ENCODE measurements around the gene ZNF630. TPM values are rescaled to one million over a fixed set of nuclear protein-coding genes. Genes with fewer than 3 reads are reported as not detected.

ZNF630 gene
- polyA plus RNA-seq, 2 donors: 1.1 to 1.5 TPM

DNA sequence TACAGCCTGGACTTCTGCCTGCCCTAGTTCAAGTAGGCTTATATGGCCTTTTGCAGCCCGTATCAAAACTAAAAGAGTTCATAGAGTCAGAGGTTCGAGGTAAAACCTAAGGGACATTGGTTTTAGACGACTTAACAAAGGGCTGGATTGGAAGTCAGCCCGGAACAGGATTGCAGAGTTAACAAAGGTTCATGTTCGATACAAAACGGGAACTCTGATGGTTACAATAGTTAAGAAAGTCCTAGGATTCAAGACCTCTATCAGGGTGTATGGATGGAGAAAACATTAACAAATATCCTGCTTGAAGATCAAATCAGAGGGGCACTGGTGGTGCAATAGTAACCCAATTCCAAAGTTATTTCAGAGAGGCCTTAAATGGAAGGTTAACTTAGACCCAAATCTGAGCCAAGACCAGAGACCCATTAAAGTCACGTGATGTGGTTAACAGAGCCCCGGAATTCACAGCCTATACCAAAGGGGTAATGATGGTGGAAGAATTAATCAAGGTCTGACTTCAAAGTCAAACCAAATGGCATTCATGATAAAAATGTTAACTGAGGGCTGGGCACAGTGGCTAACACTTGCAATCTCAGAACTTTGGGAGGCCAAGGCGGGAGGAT lies 656 bp upstream of the ZNF630 start:
- no peaks in the 10 kb centered on the region for H3K27me3 ChIP-seq (ENCODE audit: control insufficient read depth in 1 of 2, insufficient read depth in 2 of 2, low read length in 2 of 2)
- no peaks in the 10 kb centered on the region for H3K4me1 ChIP-seq (ENCODE audit: control insufficient read depth in 2 of 2, insufficient read depth in 2 of 2, low read length in 1 of 2)
- H3K4me3 ChIP-seq (ENCODE audit: low read depth in 1 of 2, low read length in 2 of 2): peak overlapping the region; percentile 51 to 79
- no peaks in the 10 kb centered on the region for H3K9me3 ChIP-seq (ENCODE audit: control insufficient read depth in 2 of 2, insufficient read depth in 1 of 2, low read depth in 1 of 2, low read length in 1 of 2)
- 61 to 65% methylated on average over 9 of the region's 9 CpGs for WGBS, 2 donors
- H3K27ac ChIP-seq (ENCODE audit: low read depth in 2 of 2, low read length in 1 of 2): peak overlapping the region in 1 of 2 donors; percentile 82
- H3K36me3 ChIP-seq (ENCODE audit: control insufficient read depth in 2 of 2, insufficient read depth in 2 of 2, low read length in 1 of 2): no peaks in the 10 kb centered on the region

DNA sequence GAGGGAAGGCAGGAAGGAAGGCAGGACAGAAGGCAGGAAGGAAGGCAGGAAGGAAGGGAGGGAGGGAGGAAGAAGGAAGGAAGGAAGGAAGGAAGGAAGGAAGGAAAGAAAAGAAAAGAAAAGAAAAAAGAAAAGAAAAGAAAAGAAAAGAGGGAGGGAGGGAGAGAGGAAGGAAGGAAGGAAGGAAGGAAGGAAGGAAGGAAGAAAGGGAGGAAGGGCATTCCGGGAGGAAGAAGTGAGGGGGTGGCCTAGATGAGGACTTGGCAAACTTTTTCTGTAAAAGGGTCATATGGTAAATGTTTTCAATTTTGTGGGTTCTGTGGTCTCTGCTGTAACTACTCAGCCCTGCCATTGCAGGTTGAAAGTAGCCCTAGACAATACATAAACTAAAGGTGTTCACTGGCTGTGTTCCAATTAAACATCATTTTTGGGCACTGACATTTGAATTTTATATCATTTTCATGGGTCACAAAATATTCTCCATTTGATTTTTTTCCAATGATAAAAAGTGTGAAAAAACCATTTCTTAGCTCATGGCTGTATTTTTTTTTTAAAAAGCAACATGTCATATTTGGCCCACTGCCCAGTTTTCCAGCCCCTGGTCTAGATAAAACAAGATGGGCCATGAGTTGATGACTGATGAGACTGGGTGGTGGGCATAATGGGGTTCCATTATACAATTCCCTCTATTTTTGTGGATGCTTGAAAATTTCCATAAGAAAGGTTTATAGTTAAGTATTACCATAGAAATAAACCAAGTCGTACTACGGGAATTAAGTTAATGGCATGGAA lies 3.1 kb downstream of the ZNF630 start:
- 81 to 83% methylated on average over 3 of the region's 3 CpGs for WGBS, 2 donors
- no peak overlapping the region for H3K27ac ChIP-seq (ENCODE audit: low read depth in 2 of 2, low read length in 1 of 2)
- H3K36me3 ChIP-seq (ENCODE audit: control insufficient read depth in 2 of 2, insufficient read depth in 2 of 2, low read length in 1 of 2): no peaks in the 10 kb centered on the region

DNA sequence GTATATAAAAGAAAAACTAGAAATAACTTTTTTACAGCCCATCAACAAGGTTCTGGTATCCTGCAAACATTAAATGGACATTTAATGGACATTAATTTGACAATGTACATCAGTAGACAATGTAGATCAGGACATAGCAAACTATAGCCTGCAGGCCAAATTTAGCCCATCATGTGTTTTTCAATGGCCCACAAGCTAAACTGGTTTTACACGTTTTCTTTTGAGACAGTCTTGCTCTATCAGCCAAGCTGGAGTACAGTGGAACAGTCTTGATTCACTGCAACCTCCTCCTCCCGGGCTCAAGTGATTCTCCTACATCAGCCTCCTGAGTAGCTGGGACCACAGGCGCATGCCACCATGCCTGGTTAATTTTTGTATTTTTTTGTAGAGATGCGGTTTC lies 7.2 kb downstream of the ZNF630 start:
- peaks cover 0 to 3% of the 10 kb centered on the region in 2 donors for H3K36me3 ChIP-seq (ENCODE audit: control insufficient read depth in 2 of 2, insufficient read depth in 2 of 2, low read length in 1 of 2)
- no peaks in the 10 kb centered on the region for H3K4me1 ChIP-seq (ENCODE audit: control insufficient read depth in 2 of 2, insufficient read depth in 2 of 2, low read length in 1 of 2)
- WGBS, 2 donors: 69 to 81% methylated on average over 4 of the region's 4 CpGs

More for the DNA sequence above, 3.1 kb downstream of the ZNF630 start:
- Histone ChIP-seq H3K27me3 (ENCODE audit: control insufficient read depth in 1 of 2, insufficient read depth in 2 of 2, low read length in 2 of 2) (no peaks in the 10 kb centered on the region), H3K4me3 (ENCODE audit: low read depth in 1 of 2, low read length in 2 of 2) (no peak overlapping the region), H3K9me3 (ENCODE audit: control insufficient read depth in 2 of 2, insufficient read depth in 1 of 2, low read depth in 1 of 2, low read length in 1 of 2) (no peaks in the 10 kb centered on the region), H3K4me1 (ENCODE audit: control insufficient read depth in 2 of 2, insufficient read depth in 2 of 2, low read length in 1 of 2) (no peaks in the 10 kb centered on the region)

DNA sequence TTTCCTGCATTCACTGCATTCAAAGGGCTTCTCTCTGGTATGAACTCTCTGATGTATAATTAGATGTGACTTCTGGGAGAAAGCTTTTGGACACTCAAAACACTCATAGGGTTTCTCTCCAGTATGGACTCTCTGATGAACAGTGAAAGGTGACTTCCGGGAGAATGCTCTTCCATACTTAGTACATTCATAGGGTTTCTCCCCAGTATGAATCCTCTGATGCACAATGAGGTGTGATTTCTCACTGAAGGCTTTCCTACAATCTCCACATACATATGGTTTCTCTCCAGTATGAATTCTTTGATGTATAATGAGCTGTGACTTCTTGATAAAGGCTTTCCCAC lies 12.2 kb downstream of the ZNF630 start:
- Histone ChIP-seq H3K27me3 (ENCODE audit: control insufficient read depth in 1 of 2, insufficient read depth in 2 of 2, low read length in 2 of 2) (no peaks in the 10 kb centered on the region), H3K36me3 (ENCODE audit: control insufficient read depth in 2 of 2, insufficient read depth in 2 of 2, low read length in 1 of 2) (peaks cover 0 to 3% of the 10 kb centered on the region in 2 donors), H3K9me3 (ENCODE audit: control insufficient read depth in 2 of 2, insufficient read depth in 1 of 2, low read depth in 1 of 2, low read length in 1 of 2) (peaks cover 0 to 2% of the 10 kb centered on the region in 2 donors), H3K4me1 (ENCODE audit: control insufficient read depth in 2 of 2, insufficient read depth in 2 of 2, low read length in 1 of 2) (no peaks in the 10 kb centered on the region), H3K27ac (ENCODE audit: low read depth in 2 of 2, low read length in 1 of 2) (no peak overlapping the region), H3K4me3 (ENCODE audit: low read depth in 1 of 2, low read length in 2 of 2) (no peak overlapping the region)
- 80 to 96% methylated on average over 1 of the region's 1 CpG for WGBS, 2 donors

More for the DNA sequence above, 7.2 kb downstream of the ZNF630 start:
- H3K4me3 ChIP-seq (ENCODE audit: low read depth in 1 of 2, low read length in 2 of 2): no peak overlapping the region
- H3K27ac ChIP-seq (ENCODE audit: low read depth in 2 of 2, low read length in 1 of 2): no peak overlapping the region
- peaks cover 0 to 2% of the 10 kb centered on the region in 2 donors for H3K9me3 ChIP-seq (ENCODE audit: control insufficient read depth in 2 of 2, insufficient read depth in 1 of 2, low read depth in 1 of 2, low read length in 1 of 2)
- no peaks in the 10 kb centered on the region for H3K27me3 ChIP-seq (ENCODE audit: control insufficient read depth in 1 of 2, insufficient read depth in 2 of 2, low read length in 2 of 2)

DNA sequence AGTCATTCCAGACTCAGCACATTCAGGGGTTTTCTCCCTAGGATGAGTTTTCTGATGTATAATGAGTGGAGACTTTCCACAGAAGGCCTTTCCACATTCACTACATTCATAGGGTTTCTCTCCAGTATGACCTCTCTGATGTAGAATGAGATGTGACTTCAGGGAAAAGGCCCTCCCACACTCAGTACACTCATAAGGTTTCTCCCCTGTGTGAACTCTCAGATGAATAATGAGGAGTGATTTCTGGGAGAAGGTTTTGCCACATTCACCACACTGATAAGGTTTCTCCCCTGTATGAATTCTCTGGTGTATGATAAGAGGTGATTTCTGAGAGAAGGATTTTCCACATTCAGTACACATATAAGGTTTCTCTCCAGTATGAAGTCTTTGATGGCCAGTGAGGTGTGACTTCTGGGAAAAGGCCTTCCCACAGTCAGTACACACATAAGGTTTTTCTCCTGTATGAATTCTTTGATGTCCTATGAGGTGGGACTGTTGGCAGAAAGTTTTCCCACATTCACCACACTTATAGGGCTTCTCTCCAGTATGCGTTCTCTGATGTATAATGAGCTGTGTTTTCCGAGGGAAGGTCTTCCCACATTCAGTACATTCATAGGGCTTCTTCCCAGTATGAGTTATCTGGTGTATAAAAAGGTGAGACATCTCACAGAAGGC lies 12.7 kb downstream of the ZNF630 start:
- Histone ChIP-seq H3K27me3 (ENCODE audit: control insufficient read depth in 1 of 2, insufficient read depth in 2 of 2, low read length in 2 of 2) (no peaks in the 10 kb centered on the region), H3K4me3 (ENCODE audit: low read depth in 1 of 2, low read length in 2 of 2) (no peak overlapping the region), H3K4me1 (ENCODE audit: control insufficient read depth in 2 of 2, insufficient read depth in 2 of 2, low read length in 1 of 2) (no peaks in the 10 kb centered on the region), H3K36me3 (ENCODE audit: control insufficient read depth in 2 of 2, insufficient read depth in 2 of 2, low read length in 1 of 2) (peaks cover 0 to 3% of the 10 kb centered on the region in 2 donors), H3K9me3 (ENCODE audit: control insufficient read depth in 2 of 2, insufficient read depth in 1 of 2, low read depth in 1 of 2, low read length in 1 of 2) (peaks cover 0 to 2% of the 10 kb centered on the region in 2 donors), H3K27ac (ENCODE audit: low read depth in 2 of 2, low read length in 1 of 2) (no peak overlapping the region)
- WGBS, 2 donors: 75 to 98% methylated on average over 2 of the region's 2 CpGs

DNA sequence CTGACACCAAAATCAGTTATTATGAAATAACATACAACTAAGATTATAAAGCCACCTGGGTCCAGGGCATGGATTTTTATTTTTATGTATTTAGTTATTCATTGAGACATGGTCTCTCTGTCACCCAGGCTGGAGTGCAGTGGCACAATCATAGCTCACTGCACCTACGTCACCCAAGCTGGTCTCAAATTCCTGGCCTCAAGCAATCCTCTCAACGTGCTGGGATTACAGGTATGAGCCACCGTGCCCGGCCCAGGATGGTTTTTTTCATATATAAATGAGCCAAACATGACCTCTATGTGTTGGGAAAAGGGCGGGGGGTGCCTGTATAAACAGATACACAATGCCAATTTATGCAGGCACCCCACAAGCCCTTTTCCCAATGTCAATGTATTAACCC lies 24.6 kb downstream of the ZNF630 start:
- Histone ChIP-seq H3K27me3 (ENCODE audit: control insufficient read depth in 1 of 2, insufficient read depth in 2 of 2, low read length in 2 of 2) (no peaks in the 10 kb centered on the region), H3K4me1 (ENCODE audit: control insufficient read depth in 2 of 2, insufficient read depth in 2 of 2, low read length in 1 of 2) (no peaks in the 10 kb centered on the region), H3K9me3 (ENCODE audit: control insufficient read depth in 2 of 2, insufficient read depth in 1 of 2, low read depth in 1 of 2, low read length in 1 of 2) (no peaks in the 10 kb centered on the region), H3K4me3 (ENCODE audit: low read depth in 1 of 2, low read length in 2 of 2) (no peak overlapping the region), H3K36me3 (ENCODE audit: control insufficient read depth in 2 of 2, insufficient read depth in 2 of 2, low read length in 1 of 2) (no peaks in the 10 kb centered on the region), H3K27ac (ENCODE audit: low read depth in 2 of 2, low read length in 1 of 2) (no peak overlapping the region)
- WGBS, 2 donors: 56 to 68% methylated on average over 5 of the region's 5 CpGs

DNA sequence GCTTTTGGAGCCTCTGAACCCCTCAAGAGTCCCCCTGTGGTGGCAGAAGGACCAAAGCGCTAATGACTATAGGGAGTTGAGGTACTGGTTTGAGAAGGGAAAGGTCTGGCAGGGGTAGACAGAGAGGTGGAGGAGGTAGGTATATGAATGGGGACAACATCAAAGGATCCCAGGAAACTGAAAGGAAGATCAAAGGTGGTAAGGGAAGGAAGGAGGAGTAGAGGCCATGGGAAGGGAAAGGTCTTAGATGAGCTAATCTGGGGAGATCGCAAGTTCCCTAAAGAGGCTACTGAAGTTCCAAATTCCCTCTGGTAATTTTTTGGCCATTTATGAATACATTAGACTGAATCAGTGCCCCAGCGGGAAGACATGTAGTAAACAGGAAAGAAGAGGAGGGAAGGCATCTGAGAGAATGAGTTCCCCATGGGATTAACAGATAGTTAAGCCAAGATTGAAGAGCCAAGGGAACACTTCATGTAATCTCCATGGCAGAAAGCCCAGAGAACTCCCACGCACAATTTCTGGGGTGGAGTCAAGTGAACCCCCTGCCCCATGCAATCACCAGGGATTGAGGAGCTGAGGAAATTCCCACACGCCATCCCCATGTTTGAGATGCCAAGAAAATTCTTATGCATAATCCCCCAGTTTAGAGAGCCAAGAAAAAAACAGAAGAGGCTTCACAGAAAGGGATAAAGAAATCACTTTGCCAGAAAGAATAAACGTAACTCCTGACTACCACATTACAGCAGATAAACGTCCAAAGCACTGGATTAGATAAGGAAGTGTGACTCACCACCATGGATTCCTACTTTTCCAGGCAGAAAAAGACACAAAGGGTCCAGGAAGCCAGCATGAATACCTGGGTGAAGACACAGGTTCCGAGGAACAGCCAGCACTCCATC lies 25.8 kb downstream of the ZNF630 start:
- H3K27ac ChIP-seq (ENCODE audit: low read depth in 2 of 2, low read length in 1 of 2): peak overlapping the region in 1 of 2 donors; percentile 39
- no peak overlapping the region for H3K4me3 ChIP-seq (ENCODE audit: low read depth in 1 of 2, low read length in 2 of 2)
- H3K4me1 ChIP-seq (ENCODE audit: control insufficient read depth in 2 of 2, insufficient read depth in 2 of 2, low read length in 1 of 2): no peaks in the 10 kb centered on the region
- 25 to 42% methylated on average over 8 of the region's 8 CpGs for WGBS, 2 donors
- H3K36me3 ChIP-seq (ENCODE audit: control insufficient read depth in 2 of 2, insufficient read depth in 2 of 2, low read length in 1 of 2): no peaks in the 10 kb centered on the region
- no peaks in the 10 kb centered on the region for H3K27me3 ChIP-seq (ENCODE audit: control insufficient read depth in 1 of 2, insufficient read depth in 2 of 2, low read length in 2 of 2)
- H3K9me3 ChIP-seq (ENCODE audit: control insufficient read depth in 2 of 2, insufficient read depth in 1 of 2, low read depth in 1 of 2, low read length in 1 of 2): no peaks in the 10 kb centered on the region

DNA sequence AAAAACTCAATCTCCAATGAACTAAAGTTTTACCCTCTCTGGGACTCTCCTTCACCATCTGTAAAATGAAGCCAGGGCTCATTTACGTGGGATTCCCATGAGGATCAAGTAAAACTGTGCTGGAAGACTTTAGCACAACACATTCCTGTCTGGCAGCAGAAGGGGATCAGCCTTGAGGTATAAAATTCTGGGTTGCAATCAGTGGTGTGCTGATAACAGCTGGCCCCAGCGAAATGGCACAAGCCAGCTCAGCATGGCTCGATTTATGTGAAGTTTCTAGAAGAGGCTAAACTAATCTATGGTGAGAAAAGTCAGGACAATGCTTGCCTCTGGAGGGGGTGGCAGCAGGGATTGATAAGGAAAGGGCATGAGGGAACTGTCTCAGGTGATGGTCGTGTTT lies 28.4 kb downstream of the ZNF630 start:
- no peaks in the 10 kb centered on the region for H3K4me1 ChIP-seq (ENCODE audit: control insufficient read depth in 2 of 2, insufficient read depth in 2 of 2, low read length in 1 of 2)
- H3K27me3 ChIP-seq (ENCODE audit: control insufficient read depth in 1 of 2, insufficient read depth in 2 of 2, low read length in 2 of 2): no peaks in the 10 kb centered on the region
- WGBS, 2 donors: 56 to 84% methylated on average over 4 of the region's 4 CpGs
- no peaks in the 10 kb centered on the region for H3K36me3 ChIP-seq (ENCODE audit: control insufficient read depth in 2 of 2, insufficient read depth in 2 of 2, low read length in 1 of 2)
- no peak overlapping the region for H3K27ac ChIP-seq (ENCODE audit: low read depth in 2 of 2, low read length in 1 of 2)
- no peaks in the 10 kb centered on the region for H3K9me3 ChIP-seq (ENCODE audit: control insufficient read depth in 2 of 2, insufficient read depth in 1 of 2, low read depth in 1 of 2, low read length in 1 of 2)
- H3K4me3 ChIP-seq (ENCODE audit: low read depth in 1 of 2, low read length in 2 of 2): no peak overlapping the region

DNA sequence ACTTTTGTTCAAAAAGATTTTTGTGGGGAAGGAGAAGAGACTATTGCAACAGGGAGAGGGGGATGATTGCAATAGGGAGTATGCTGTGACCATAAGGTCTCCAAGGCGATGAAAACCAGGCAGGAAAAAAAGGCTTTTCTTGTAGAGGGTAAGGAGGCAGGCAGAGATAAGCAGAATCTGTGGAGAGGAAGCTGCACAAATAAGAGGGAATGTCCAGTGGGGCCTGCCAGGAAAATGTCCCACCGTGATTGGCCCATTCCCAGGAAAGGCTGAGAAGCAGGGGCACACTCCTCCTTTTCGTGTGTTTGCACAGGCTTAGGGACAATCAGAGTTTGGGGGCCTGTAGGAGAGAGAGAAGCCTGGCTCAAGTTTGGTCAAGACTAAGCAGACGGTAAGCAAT lies 35.5 kb downstream of the ZNF630 start:
- 61 to 72% methylated on average over 4 of the region's 4 CpGs for WGBS, 2 donors
- H3K4me1 ChIP-seq (ENCODE audit: control insufficient read depth in 2 of 2, insufficient read depth in 2 of 2, low read length in 1 of 2): no peaks in the 10 kb centered on the region
- H3K9me3 ChIP-seq (ENCODE audit: control insufficient read depth in 2 of 2, insufficient read depth in 1 of 2, low read depth in 1 of 2, low read length in 1 of 2): no peaks in the 10 kb centered on the region
- H3K27me3 ChIP-seq (ENCODE audit: control insufficient read depth in 1 of 2, insufficient read depth in 2 of 2, low read length in 2 of 2): no peaks in the 10 kb centered on the region
- H3K27ac ChIP-seq (ENCODE audit: low read depth in 2 of 2, low read length in 1 of 2): no peak overlapping the region
- no peaks in the 10 kb centered on the region for H3K36me3 ChIP-seq (ENCODE audit: control insufficient read depth in 2 of 2, insufficient read depth in 2 of 2, low read length in 1 of 2)
- no peak overlapping the region for H3K4me3 ChIP-seq (ENCODE audit: low read depth in 1 of 2, low read length in 2 of 2)

All from esophagus (tissue), 2 donors.